KG1 (cell line): ENCODE results near the gene GP9.
"Not testable (repeated sequence)": the region's sequence is repeated elsewhere in the genome, so short reads cannot be mapped to it uniquely, and the experiment has no call there.

Source experiments
- DNase-seq: peaks from one replicate; lab custom pipeline; 2025; lab: John Stamatoyannopoulos, UW

The GP9 gene

DNA sequence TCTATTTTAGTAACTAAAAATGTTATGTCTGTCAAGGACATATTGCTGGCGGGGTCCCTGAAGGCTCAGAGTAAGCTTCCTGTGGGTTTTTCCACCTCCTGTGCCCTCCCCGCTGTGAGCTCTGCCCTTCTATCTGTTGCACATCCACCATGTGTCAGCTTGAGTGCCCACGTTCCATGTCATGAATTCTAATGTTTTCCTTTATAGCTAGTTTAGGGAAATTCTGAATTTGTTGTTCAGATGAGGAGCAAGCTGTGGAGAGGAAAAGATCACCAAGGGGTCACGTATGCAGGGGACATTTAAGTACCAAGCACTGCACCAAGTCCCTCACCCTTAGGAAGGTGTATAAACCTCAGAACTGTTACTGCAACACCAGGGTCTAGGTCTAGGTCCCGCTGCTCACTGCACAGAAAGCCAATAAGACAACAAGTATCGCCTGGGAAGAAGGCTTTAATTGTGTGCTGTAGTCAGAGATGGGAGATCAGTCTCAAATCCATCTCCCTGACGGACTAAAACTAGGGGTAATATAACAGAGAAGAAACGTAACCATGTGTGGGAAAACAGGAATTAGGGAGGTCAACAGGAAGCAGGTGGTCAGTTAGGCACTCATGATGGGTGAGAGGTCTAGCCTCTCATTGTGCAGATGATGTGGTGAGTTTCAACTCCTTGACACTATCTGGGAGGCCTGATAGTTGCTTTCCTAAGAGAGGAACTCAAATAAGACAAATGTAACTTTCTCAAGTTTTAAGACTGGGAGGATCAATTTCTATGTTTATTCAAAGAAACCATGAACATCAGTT lies 9.7 kb downstream of the GP9 start:
- no peak for DNase-seq

DNA sequence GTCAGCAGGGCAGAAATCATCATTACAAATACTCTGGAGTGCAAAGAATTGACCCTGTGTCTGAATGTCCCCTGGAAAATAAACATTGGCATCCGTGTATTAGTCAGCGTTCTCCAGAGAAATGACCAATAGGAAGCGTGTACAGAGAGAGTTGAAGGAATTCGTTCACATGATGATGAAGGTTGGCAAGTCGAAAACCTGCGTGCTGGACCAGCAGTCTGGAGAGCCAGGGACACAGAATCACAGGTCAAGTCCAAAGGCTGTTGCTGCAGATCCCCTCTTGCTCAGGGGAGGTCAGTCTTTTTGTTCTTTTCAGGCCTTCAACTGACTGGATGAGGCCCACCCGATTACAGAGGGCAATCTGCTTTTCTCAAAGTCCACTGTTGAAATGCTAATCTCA lies 16.6 kb downstream of the GP9 start:
- no peak for DNase-seq

DNA sequence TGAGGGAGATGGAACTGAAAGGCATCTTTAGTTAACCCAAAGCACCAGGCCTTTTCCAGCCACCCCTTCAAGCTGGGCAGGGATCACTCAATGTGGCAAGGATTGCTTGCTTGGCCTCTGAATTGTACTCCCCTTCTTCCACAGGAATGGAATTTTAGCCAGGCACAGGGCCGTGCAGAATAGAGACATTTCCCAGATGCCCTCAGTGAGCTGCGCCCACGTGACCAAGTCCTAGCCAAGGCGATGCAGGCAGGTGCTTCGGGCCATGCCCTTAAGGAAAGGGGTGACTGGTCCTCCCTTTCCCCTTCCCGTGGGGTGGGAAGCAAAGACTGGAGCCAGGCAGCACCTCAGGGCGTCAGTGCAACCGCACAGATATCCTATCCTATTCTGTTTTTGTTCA lies 17.9 kb downstream of the GP9 start:
- DNase-seq, result no peak

DNA sequence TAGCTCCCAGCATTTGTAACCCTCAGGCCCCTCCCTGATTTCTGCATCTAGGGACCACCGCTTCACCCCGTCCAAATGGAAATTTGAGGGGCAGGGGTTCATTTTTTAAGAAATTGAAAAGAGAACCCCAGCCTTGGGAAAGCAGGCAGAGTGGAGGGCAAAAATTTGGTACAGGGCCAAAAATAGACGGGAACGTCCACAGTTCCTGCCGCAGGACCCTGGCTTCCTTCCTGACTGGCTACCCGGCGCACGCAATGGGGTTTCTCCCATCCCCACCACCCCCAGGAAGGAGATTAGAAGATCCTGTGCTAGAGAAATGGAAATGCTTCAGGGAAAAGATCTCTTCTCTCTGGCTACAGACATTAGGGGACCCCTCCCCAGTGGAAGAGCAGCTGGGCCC lies 20.9 kb downstream of the GP9 start:
- no peak for DNase-seq

- no peak for DNase-seq
These were observed 21.4 kb downstream of the GP9 start for GRCh38 chr3:129082026-129082425.

DNA sequence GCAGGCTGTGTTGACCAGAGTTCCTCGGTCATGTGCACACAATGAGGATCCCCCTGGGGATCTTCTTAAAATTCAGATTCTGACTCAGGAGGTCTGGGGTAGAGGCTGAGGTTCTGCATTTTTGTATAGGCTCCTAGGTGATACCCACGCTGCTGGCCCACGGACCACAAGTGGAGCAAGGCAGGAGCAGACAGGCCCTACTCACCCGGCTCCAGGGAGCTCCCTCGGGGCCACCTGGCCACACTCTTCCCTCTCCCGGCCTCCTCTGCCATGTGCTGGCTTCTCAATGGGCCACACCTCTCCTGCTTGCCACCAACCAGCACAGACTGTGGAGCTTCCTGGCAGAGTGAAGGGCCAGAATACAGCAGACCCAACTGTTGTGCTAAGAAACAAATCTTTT lies 23.9 kb downstream of the GP9 start:
- DNase-seq, result no peak

DNA sequence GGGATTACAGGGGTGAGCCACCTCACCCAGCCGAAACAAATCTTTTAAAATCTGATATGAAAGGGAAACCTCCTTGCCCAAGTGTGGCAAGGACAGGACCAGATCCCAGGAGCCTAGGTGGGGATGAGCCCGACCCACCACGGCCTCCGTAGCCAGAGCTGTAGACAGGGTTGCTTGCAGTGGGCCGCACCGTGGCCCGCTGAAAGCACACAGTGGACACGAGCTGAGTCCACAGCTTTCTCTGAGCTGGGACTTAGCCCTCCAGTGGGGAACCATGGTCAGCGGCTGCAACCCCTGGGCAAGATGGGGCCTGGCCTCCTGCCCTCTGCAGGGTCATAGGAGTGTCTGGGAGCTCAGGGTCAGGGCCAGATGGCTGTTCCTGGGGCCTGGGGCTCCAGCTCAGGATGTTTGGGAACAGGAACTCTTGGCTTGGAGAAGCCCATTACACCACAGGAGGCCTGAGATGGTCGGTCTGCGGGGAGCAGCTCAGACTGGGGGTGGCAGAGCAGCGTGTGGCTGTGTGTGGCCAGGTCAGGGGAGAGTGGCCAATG lies 24.7 kb downstream of the GP9 start:
- DNase-seq, result no peak

- DNase-seq, result no peak
These were observed 25.2 kb downstream of the GP9 start for GRCh38 chr3:129085818-129086217.

DNA sequence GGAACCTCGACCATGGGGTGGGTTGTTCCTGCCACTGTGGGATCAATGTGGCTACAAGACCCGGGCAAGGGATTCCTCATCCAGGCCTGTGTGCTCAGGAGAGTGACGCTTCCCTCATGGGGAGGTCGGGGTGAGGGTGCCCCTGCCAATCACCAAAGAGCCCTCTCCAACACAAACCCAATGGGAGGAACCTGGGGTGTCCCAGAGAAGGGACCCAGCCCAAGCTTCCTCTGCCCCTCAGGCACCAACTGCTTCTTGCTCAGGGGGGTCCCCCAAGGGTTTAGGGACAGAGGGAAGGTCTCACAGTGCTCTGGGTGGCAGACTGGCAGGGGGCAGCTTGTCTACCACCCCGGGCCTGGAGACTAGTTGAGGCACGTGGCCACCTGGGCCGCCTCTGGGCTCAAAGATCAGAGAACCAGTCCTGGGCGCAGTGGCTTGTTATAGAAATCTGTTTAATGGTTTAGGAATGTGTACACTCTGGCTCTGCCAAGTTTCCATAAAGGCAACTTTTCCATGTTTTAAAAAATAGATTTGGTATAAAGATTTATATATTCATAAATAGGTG lies 26.6 kb downstream of the GP9 start:
- no peak for DNase-seq

DNA sequence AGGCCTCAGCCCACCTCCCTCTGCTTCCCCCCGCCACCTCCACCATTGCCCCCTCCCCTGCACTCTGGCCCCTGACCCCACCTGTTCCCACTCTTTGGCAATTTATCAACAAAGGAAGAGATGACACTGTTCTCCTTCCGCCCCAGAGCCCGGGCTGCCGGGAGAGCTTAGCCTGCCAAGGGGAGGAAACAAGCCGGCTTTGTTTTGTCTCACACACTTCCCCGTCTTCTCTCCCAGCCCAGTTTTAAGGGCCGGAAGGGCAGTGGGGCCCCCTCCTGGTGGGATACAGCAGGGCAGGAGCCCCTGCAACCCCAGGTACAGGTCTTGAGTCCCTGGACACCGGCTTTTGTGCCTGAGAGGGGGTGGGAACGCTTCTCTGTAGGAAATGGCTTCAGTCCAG lies 27.3 kb downstream of the GP9 start:
- DNase-seq, result not testable (repeated sequence)

DNA sequence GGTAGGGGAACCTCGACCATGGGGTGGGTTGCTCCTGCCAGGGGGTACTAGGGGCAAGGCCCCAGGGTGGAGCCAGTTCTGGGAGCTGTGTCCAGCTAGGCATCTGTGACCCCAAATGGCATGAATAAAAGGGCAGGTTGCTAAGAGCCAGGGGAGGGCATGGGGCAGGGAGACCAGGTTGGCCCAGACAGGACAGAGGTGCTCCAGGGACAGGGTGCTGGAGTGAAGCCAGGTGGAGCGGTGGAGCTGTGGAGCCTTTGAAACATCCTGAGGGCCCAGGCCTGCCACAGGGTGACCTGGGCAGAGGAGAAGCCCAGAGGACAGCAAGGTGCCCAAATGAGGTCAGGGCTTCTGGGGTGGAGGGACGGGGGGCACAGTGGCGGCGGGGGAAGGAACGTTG lies 27.7 kb downstream of the GP9 start:
- not testable (repeated sequence) for DNase-seq

- DNase-seq, result no peak
These were observed 34.7 kb downstream of the GP9 start for GRCh38 chr3:129095285-129095684.

GRCh38 chr3:129100274-129100673 lies 39.7 kb downstream of the GP9 start:
- no peak for DNase-seq

- no peak for DNase-seq
These were observed 41.0 kb downstream of the GP9 start for GRCh38 chr3:129101370-129102138.

DNA sequence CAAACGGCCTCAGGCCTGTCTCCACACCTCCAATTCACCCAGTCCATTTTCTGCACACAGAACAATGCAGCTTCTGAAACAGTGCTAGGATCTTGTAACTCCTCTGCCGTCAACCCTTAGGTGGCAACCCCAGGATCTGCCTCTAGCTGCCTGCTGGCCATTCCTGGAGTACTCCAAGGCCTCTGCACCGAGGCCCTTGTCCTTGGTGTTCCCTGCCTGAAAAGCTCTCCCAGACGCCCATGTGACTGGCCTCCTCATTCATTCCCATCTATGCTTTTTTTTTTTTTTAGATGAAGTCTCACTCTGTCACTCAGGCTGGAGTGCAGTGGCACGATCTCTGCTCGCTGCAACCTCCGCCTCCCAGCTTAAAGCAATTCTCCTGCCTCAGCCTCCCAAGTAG lies 42.7 kb downstream of the GP9 start:
- DNase-seq, result no peak

DNA sequence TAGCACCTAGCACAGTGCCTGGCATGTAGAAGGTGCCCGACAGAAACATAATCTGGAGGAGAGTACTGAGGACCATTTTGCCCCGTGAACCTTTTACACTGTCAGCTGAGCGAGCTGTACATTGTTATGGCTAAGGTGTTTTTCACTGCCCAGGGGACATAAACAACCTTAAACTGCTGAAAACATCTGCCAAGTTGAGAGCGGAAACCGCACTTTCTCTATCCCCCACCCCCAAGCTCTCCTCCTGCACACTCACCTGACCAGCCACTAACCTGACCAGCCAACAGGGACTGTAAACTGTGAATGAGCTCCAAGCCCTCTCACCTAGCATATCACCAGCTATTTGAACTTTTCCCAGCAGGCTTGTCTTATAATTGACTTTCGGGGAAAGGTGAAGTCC lies 43.5 kb downstream of the GP9 start:
- DNase-seq, result no peak

DNA sequence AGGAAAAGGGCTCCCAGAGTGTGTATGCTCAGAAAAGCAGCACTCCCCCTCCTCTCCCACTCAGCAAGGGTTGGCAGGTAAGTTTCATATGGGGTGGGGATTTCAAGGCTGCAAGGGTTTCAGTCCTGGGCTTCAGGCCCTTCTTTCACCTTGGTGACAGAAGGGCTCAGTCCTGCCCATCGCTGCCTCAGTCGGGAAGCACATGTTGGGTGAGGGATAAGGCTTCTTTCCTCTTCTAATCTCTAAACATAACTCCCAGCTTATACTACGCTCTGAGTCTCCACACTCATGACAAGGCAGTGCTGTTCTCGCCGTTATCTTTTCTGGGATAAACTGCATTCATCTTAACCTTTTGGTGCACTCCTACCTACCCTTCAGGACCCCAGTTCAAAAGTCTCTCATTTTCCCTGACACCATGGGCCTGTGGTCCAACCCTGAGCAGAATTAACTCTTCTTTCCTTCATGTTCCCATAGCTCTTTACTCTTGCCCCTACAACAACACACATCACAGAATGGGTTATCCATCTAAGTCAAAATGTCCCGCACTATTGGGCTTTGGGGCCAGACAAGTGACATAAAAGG lies 44.0 kb downstream of the GP9 start:
- no peak for DNase-seq

DNA sequence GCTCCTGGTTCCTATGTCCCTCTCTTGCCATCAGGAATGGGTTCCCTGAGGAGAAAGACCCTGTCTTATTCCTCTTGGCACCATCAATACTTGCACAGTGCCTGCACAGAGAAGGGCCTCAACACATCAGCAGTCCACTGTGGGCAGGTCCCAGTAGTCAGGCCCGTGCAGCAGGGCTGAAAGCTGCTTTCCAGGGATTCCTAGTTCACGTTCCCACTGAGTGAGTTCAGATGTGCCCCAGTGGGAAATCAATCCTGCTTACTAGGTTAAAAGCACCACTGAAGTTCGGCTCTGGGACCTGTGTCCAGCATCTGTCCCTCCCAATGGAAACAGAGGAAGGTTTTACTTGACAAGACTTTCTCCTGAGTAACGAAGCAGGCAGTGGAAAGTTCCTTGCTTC lies 45.3 kb downstream of the GP9 start:
- DNase-seq, result no peak

- no peak for DNase-seq
These were observed 45.7 kb downstream of the GP9 start for GRCh38 chr3:129106320-129106719.

- no peak for DNase-seq
These were observed 46.4 kb downstream of the GP9 start for GRCh38 chr3:129106866-129107565.

DNA sequence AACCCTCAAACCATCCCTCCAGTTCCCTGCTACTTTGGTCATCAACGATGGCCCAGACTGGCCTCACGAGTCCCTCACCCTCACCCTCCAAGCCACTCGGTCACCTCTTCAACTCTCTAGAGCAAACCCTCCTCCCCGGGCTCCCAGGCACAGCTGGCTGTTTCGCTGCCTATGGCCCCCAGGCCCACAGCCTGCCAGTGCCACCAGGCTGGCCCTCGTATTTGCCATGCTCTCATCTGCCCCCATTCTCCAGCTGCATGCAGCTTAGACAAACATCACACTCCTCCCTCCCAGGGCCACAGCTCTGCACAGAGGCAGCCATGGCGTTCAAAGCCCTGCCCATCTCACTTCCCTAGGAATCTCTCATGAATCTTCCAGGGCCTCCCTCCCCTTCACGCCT lies 47.2 kb downstream of the GP9 start:
- DNase-seq, result no peak
